Endodermal cell (in vitro differentiated cells): ENCODE data around the gene SOX13. TPM values are rescaled to one million over a fixed set of nuclear protein-coding genes. Genes with fewer than 3 reads are reported as not detected.

Source experiments
- DNase-seq: peaks from one replicate; pipeline ENCODE4 v3.0.0-alpha.2; 2017
- H3K27ac ChIP-seq: 2 replicates; pipeline ENCODE4 v1.5.1; 2013; ENCODE audit warnings: mild to moderate bottlenecking, low read depth, low read length, moderate library complexity
- H3K27me3 ChIP-seq: 2 replicates; pipeline ENCODE4 v1.6.1; 2013; ENCODE audit warnings: mild to moderate bottlenecking, low read length, moderate library complexity; ENCODE audit not compliant: insufficient read depth, control insufficient read depth, poor library complexity, severe bottlenecking
- H3K36me3 ChIP-seq: 2 replicates; pipeline ENCODE4 v1.7.0; 2013; ENCODE audit warnings: mild to moderate bottlenecking, low read length, moderate library complexity; ENCODE audit not compliant: control insufficient read depth, insufficient read depth
- H3K4me1 ChIP-seq: one replicate; pipeline ENCODE4 v1.7.0; 2013; ENCODE audit warnings: low read length; ENCODE audit not compliant: control insufficient read depth, insufficient read depth
- H3K4me3 ChIP-seq: 2 replicates; pipeline ENCODE4 v1.5.1; 2013; ENCODE audit warnings: mild to moderate bottlenecking, low read length, moderate library complexity
- H3K9ac ChIP-seq: 2 replicates; pipeline ENCODE4 v1.6.1; 2013; ENCODE audit warnings: mild to moderate bottlenecking, low read length, moderate library complexity; ENCODE audit not compliant: poor library complexity, severe bottlenecking; ENCODE audit errors: extremely low read depth
- H3K9me3 ChIP-seq: 2 replicates; pipeline ENCODE4 v1.6.1; 2013; ENCODE audit warnings: mild to moderate bottlenecking, low read length, moderate library complexity; ENCODE audit not compliant: control insufficient read depth
- H3K27ac Mint-ChIP-seq: 2 replicates; pipeline ENCODE4 v1.8.0; 2020; ENCODE audit warnings: mixed read lengths
- H3K27me3 Mint-ChIP-seq: 2 replicates; pipeline ENCODE4 v1.8.0; 2021; ENCODE audit warnings: mild to moderate bottlenecking, mixed read lengths; ENCODE audit not compliant: insufficient read depth
- H3K36me3 Mint-ChIP-seq: 2 replicates; pipeline ENCODE4 v1.8.0; 2020; ENCODE audit warnings: low read depth, mixed read lengths
- H3K4me1 Mint-ChIP-seq: 2 replicates; pipeline ENCODE4 v1.8.0; 2020; ENCODE audit warnings: mixed read lengths
- H3K4me3 Mint-ChIP-seq: 2 replicates; pipeline ENCODE4 v1.8.0; 2020; ENCODE audit warnings: mild to moderate bottlenecking, moderate library complexity, mixed read lengths
- H3K9me3 Mint-ChIP-seq: 2 replicates; pipeline ENCODE4 v1.8.0; 2020; ENCODE audit warnings: mild to moderate bottlenecking, mixed read lengths
- WGBS, 2 experiments: methylation state at CpG; one replicate each; pipeline versions ENCODE4 v1.1.5 to v1.1.7; 2013; ENCODE audit warnings: missing lambda C conversion rate in 2 of 2, mixed read lengths in 1 of 2; ENCODE audit not compliant: insufficient coverage in 1 of 2, insufficient read length in 1 of 2; 5-methylcytosine and 5-hydroxymethylcytosine counted together
- total RNA-seq, 2 donors: library from RNA; stranded (reverse); fragmentation: NEBNext Ultra II Directional in 1 of 2; extraction: Animal tissue kit (Norgen Biotek cat#: 25700) in 1 of 2; gene quantifications; 2 replicates in 1 of 2; 3 replicates in 1 of 2; pipeline ENCODE4 v1.2.1, GENCODE V29; 2021
- TF ChIP-seq, protein P1 (sequence below): fragments of 200-600 bp; sonication (generic); conservative IDR thresholded peaks from 2 replicates; pipeline ENCODE4 v1.5.0; 2021; ENCODE audit warnings: antibody characterized with exemption, mild to moderate bottlenecking

The SOX13 gene
- total RNA-seq, 2 donors from 2014 or later, result 75.3 to 85.3 TPM

DNA sequence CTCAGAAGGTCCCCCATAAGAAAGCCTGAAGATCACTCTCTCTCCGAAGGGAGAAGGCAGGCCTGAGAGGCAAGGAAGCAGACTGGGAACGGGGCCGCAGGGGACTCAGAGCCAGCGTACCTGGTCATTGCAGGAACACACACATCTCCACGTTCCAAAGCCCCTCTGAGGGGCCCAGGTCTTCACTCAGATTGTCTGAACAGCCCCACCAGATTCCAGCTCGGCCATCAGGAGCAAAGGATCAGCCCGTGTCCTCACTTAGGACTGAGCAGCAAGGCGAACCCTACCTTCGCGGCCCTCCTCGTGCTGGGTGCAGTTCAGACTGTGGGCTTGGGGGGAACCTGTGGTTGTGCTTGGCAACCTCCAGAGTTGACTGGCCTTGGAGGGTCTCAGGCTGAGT is 43.9 kb upstream of the SOX13 start:
- Histone ChIP-seq H3K4me1 (peaks cover 4% of the 10 kb centered on the region), H3K4me3 (no peak overlapping the region), H3K36me3 (peaks cover 5% of the 10 kb centered on the region), H3K9ac (no peak overlapping the region), H3K27ac (no peak overlapping the region), H3K27me3 (no peaks in the 10 kb centered on the region), H3K9me3 (no peaks in the 10 kb centered on the region)
- H3K36me3 Mint-ChIP-seq, result peaks cover 11% of the 10 kb centered on the region
- no peak overlapping the region for H3K27ac Mint-ChIP-seq
- H3K4me3 Mint-ChIP-seq, result no peak overlapping the region
- 94 to 95% methylated on average over 11 of the region's 11 CpGs for WGBS, 2 experiments
- H3K27me3 Mint-ChIP-seq, result peaks cover 7% of the 10 kb centered on the region
- DNase-seq, result no peak
- no peaks in the 10 kb centered on the region for H3K9me3 Mint-ChIP-seq
- peaks cover 40% of the 10 kb centered on the region for H3K4me1 Mint-ChIP-seq
- TF ChIP-seq, protein P1, sequence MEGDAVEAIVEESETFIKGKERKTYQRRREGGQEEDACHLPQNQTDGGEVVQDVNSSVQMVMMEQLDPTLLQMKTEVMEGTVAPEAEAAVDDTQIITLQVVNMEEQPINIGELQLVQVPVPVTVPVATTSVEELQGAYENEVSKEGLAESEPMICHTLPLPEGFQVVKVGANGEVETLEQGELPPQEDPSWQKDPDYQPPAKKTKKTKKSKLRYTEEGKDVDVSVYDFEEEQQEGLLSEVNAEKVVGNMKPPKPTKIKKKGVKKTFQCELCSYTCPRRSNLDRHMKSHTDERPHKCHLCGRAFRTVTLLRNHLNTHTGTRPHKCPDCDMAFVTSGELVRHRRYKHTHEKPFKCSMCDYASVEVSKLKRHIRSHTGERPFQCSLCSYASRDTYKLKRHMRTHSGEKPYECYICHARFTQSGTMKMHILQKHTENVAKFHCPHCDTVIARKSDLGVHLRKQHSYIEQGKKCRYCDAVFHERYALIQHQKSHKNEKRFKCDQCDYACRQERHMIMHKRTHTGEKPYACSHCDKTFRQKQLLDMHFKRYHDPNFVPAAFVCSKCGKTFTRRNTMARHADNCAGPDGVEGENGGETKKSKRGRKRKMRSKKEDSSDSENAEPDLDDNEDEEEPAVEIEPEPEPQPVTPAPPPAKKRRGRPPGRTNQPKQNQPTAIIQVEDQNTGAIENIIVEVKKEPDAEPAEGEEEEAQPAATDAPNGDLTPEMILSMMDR, result no peak

- no peak for DNase-seq
- peaks cover 5% of the 10 kb centered on the region for H3K36me3 ChIP-seq
- no peaks in the 10 kb centered on the region for H3K27me3 ChIP-seq
- no peaks in the 10 kb centered on the region for H3K9me3 Mint-ChIP-seq
- no peaks in the 10 kb centered on the region for H3K4me1 ChIP-seq
- H3K27ac ChIP-seq, result no peak overlapping the region
- peaks cover 30% of the 10 kb centered on the region for H3K4me1 Mint-ChIP-seq
- no peaks in the 10 kb centered on the region for H3K9me3 ChIP-seq
- no peak overlapping the region for H3K4me3 Mint-ChIP-seq
- TF ChIP-seq, protein P1, result no peak
- H3K27ac Mint-ChIP-seq, result no peak overlapping the region
- H3K36me3 Mint-ChIP-seq, result peaks cover 12% of the 10 kb centered on the region
- peaks cover 4% of the 10 kb centered on the region for H3K27me3 Mint-ChIP-seq
- H3K4me3 ChIP-seq, result no peak overlapping the region
- WGBS, 2 experiments, result 62 to 82% methylated on average over 4 to 11 of the region's 11 CpGs
- H3K9ac ChIP-seq, result no peak overlapping the region
Observed at GRCh38 chr1:204031098-204031710, 41.7 kb upstream of the SOX13 start.

DNA sequence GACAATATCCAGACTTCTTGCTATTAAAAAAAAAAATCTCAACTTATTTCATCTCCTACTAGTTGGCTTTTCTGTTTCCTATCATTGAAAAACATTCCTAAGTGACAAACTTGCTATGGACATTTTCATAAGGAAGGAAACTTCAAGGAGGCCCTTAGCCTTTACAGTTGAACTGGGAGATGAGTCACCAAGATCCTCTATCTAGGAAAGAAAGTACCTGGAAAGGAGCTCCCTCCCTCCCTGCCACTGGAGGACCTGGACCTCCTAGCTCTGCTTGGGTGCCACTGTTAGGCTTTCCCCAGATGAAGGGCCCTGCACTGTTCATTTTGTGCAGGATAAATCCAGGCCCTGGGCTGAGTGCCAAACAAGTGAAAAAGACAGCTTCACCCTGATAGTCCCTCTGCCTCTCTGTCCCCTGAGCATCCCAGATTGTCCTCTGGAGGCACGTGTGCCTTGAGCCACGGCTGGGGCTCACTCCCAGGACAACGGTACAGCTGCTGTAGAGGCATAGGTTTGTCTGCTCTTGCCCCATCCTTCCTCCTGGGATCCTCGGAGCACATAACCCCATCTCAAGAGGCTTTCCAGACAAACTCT is 40.2 kb upstream of the SOX13 start:
- Histone ChIP-seq H3K27me3 (no peaks in the 10 kb centered on the region), H3K36me3 (peaks cover 5% of the 10 kb centered on the region), H3K9me3 (no peaks in the 10 kb centered on the region), H3K4me3 (no peak overlapping the region), H3K4me1 (no peaks in the 10 kb centered on the region), H3K27ac (no peak overlapping the region), H3K9ac (no peak overlapping the region)
- peaks cover 29% of the 10 kb centered on the region for H3K4me1 Mint-ChIP-seq
- H3K4me3 Mint-ChIP-seq, result no peak overlapping the region
- TF ChIP-seq, protein P1, result no peak
- no peaks in the 10 kb centered on the region for H3K9me3 Mint-ChIP-seq
- H3K27ac Mint-ChIP-seq, result no peak overlapping the region
- 60 to 78% methylated on average over 1 to 4 of the region's 4 CpGs for WGBS, 2 experiments
- H3K36me3 Mint-ChIP-seq, result peaks cover 12% of the 10 kb centered on the region
- no peak for DNase-seq
- H3K27me3 Mint-ChIP-seq, result no peaks in the 10 kb centered on the region
